Measurements from ENCODE around the gene COPS8. TPM values are rescaled to one million over a fixed set of nuclear protein-coding genes. Genes with fewer than 3 reads are reported as not detected.

The COPS8 gene
- total RNA-seq, 2 experiments from 2014 or later = 51.5 to 54.2 TPM

DNA sequence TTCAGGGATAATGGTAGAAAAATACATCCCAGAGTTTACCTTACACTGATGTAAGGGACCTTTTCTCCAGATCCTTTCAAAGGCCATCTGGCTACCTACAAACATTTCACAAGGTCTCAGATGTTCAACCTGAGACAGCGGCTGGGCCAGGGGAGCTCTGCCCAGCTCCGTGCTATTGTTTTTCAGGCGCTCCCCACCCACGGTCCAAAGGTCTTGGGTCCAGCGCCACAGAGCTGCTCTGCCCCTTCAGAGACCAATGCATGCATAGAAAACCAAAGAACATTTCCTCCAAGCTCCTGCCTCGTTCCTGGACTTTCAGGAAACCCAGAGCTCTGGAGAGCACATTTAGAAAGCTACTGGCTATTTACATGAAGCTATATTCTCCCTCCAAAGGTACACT, 40.3 kb downstream of the COPS8 start:
- no peaks in the 10 kb centered on the region for H3K36me3 Mint-ChIP-seq (ENCODE audit: low read depth)
- intact Hi-C loops (cut with micrococcal nuclease) = no loop called here
- ATAC-seq = no peak
- TF ChIP-seq CTCF (IDR thresholded peaks at IDR 0.05) = no peak
- H3K4me3 Mint-ChIP-seq = no peak overlapping the region
- peaks cover 2% of the 10 kb centered on the region for H3K27me3 Mint-ChIP-seq
- H3K27ac Mint-ChIP-seq = no peak overlapping the region
- H3K4me1 Mint-ChIP-seq (ENCODE audit: low read depth) = peaks cover 3% of the 10 kb centered on the region
- POLR2A ChIA-PET = no interaction called here
- no peak for DNase-seq
- CTCF ChIA-PET = no interaction called here
- H3K9me3 Mint-ChIP-seq = no peaks in the 10 kb centered on the region

DNA sequence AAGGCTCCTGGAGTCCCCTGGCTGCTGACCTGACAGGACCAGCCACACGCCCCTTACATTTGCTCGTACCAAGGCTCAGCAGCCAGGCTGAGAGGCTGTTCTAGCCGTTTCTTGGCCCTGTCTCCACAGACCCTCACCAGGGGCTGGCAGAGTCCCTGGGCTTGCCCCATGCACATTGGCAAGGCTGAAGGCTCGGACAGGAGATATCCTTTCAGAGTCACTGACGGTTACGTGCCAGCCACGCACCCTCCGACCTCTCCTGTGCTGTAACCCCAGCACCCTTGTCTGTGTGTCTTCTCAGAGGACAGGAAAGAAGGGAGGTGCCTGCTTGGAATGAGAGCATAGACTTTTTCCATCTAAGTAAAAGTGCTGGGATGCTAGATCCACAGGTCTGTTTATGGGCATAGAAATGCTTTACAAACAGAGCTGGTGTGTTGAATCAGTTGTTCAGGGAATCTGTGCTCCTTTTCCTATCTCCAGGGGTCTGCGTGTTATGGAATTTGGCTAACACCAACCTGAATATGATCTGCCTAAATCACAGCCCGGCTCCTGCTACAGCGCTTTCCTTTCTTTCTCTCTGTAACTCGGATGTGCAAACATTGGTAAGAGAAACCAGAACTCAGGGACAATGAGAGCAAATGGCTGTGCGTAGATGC, 41.0 kb downstream of the COPS8 start:
- Mint-ChIP-seq H3K27ac (no peak overlapping the region), H3K27me3 (peaks cover 2% of the 10 kb centered on the region), H3K4me3 (no peak overlapping the region), H3K36me3 (ENCODE audit: low read depth) (no peaks in the 10 kb centered on the region), H3K4me1 (ENCODE audit: low read depth) (peaks cover 3% of the 10 kb centered on the region), H3K9me3 (no peaks in the 10 kb centered on the region)
- intact Hi-C loops (cut with micrococcal nuclease) = no loop called here
- DNase-seq = no peak
- no peak for ATAC-seq
- TF ChIP-seq CTCF (IDR thresholded peaks at IDR 0.05) = no peak
- ChIA-PET POLR2A (no interaction called here), CTCF (no interaction called here)

GRCh38 chr2:237128026-237128703, 42.5 kb downstream of the COPS8 start:
- CTCF ChIA-PET = no interaction called here
- POLR2A ChIA-PET = interaction anchor here (0.8 kb wide), 1 partner anchor 15 kb away, joined by 3 read pairs; no protein-coding TSS in a partner anchor
- TF ChIP-seq CTCF (IDR thresholded peaks at IDR 0.05) = no peak
- peak; percentile 88 for DNase-seq
- Mint-ChIP-seq H3K4me1 (ENCODE audit: low read depth) (no peaks in the 10 kb centered on the region), H3K9me3 (no peaks in the 10 kb centered on the region), H3K27ac (no peak overlapping the region), H3K4me3 (no peak overlapping the region), H3K36me3 (ENCODE audit: low read depth) (no peaks in the 10 kb centered on the region), H3K27me3 (peaks cover 2% of the 10 kb centered on the region)
- intact Hi-C loops (cut with micrococcal nuclease) = no loop called here
- ATAC-seq = peak; percentile 96

DNA sequence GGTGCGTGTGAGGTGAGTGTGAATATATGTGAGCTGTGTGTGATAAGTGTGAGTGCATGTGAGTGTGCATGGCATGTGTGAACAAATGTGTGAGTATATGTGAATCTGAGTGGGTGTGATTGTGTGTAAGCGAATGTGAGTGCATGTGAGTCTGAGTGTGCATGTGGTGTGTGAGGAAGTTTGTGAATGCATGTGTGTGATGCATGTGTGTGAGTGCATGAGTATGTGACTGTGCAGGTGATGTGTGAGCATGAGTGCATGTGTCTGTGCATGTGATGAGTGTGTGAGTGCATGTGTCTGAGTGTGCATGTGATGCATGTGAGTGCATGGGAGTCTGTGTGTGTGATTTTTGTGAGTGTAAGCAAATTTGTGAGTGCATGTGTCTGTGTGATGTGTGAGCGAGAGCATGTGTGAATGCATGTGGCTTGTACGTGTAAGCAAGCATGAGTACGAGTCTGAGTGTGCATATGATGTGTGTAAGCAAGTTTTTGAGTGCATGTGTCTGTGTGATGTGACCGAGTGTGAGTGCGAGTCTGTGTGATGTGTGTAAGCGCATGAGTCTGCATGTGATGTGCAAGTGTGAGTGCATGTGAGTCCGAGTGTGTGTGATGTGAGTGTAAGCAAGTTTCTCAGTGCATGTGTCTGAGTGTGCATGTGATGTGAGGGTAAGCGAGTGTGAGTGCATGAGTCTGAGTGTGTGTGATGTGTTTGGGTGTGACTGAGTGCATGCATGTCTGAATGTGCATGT, 43.3 kb downstream of the COPS8 start:
- TF ChIP-seq CTCF (IDR thresholded peaks at IDR 0.05) = no peak
- no peaks in the 10 kb centered on the region for H3K9me3 Mint-ChIP-seq
- H3K27me3 Mint-ChIP-seq = peaks cover 2% of the 10 kb centered on the region
- no peak overlapping the region for H3K4me3 Mint-ChIP-seq
- H3K4me1 Mint-ChIP-seq (ENCODE audit: low read depth) = no peaks in the 10 kb centered on the region
- ATAC-seq (no peak), DNase-seq (no peak)
- H3K36me3 Mint-ChIP-seq (ENCODE audit: low read depth) = no peaks in the 10 kb centered on the region
- POLR2A ChIA-PET = interaction anchor here (0.8 kb wide), 1 partner anchor 14 kb away, joined by 3 read pairs; no protein-coding TSS in a partner anchor
- no peak overlapping the region for H3K27ac Mint-ChIP-seq
- intact Hi-C loops (cut with micrococcal nuclease) = no loop called here
- CTCF ChIA-PET = no interaction called here
